GM12801 (cell line): ENCODE data around the gene CTIF.

Experiments used
- CTCF ChIP-seq: IDR thresholded peaks from one replicate; pipeline ENCODE4 v1.5.1; 2011; ENCODE audit warnings: control low read depth; ENCODE audit not compliant: insufficient read length; ENCODE audit errors: extremely low read depth

Gene CTIF

GRCh38 chr18:48698707-48699106, 159.9 kb downstream of the CTIF start:
- TF ChIP-seq CTCF = no peak

DNA sequence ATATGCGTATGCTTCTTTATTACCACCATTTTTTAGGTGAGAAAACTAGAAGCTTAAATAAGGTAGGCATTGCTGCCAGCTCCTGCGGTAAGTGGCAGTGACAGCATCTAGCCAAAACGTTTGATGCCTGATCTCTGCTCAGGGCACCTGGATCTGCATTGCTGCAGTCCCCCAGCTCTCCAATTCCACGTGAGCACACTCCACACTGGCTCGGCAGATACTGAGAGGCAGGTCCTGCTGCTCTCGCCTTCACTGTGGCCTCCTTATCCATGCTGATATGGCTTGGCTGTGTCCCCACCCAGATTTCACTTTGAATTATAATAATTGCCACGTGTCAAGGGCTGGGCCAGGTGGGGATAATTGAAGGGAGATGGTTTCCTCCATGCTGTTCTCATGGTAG, 160.9 kb downstream of the CTIF start:
- TF ChIP-seq CTCF = no peak

DNA sequence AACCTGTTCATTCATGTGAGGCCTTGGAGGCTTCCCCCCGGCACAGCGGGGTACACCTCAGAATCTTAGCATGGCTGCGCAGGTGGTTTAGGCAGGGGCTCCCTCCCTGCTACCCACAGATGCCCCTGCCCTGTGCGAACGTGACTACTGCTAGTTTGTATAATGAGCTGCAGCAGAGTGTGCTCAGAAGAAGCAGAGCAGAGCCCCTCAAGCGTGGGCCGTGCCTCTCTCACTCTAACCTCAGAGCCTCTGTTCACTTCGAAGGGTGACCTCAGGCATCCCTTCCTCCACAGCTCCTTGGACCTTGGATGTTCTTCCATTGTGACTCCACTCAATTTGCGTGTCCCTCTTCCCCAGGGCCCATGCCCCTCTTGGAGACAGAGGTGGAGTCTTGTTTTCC, 161.6 kb downstream of the CTIF start:
- TF ChIP-seq CTCF = no peak

DNA sequence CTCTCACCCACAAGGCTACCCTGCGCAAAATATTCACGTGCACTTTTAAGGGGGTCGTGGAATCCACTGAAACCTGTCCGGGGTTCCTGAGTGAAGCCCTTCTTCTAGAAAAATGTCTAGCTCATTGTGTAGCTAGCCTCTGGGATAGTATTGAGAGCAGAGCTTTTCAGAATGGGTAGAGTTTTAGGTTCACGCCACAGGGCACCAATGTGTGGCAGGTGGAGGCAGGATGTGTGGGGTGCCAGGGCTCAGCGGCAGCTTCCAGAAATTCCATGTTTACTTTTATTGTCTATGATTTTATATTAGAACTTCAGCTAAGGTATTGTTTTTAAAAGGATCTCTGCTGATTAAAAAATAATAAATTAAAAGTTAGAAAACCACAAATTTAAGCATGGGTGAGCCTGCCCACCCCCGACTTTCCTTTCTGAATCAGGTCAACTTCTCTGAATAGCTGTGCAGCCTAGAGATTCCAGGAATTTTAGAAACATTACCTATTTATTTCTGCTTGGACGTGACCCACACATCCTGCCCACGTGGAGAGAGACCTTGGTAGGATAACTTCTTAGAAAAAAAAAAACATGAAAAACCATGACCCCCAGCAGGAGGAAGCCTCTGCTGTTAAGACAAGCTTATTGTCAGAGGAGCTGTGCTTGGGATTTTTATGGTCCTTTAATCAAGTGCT, 163.7 kb downstream of the CTIF start:
- TF ChIP-seq CTCF = no peak

- TF ChIP-seq CTCF = no peak
Observed at GRCh38 chr18:48703028-48703386, 164.2 kb downstream of the CTIF start.

GRCh38 chr18:48703418-48703817, 164.6 kb downstream of the CTIF start:
- TF ChIP-seq CTCF = no peak

GRCh38 chr18:48705043-48705442, 166.2 kb downstream of the CTIF start:
- TF ChIP-seq CTCF = no peak

GRCh38 chr18:48705531-48705930, 166.7 kb downstream of the CTIF start:
- TF ChIP-seq CTCF = no peak
